ENCODE measurements around the gene CLIC5. TPM values are rescaled to one million over a fixed set of nuclear protein-coding genes. Genes with fewer than 3 reads are reported as not detected.

CLIC5 gene
- total RNA-seq, 1 donor from 2014 or later, result 1.3 TPM

- no peak for DNase-seq (ENCODE audit: low spot score)
- no peak overlapping the region for H3K27ac Mint-ChIP-seq
- H3K36me3 Mint-ChIP-seq (ENCODE audit: low read depth), result no peaks in the 10 kb centered on the region
- intact Hi-C loops (cut with micrococcal nuclease), result no loop called here
- H3K4me3 Mint-ChIP-seq, result no peak overlapping the region
- no peaks in the 10 kb centered on the region for H3K9me3 Mint-ChIP-seq
- peaks cover 4% of the 10 kb centered on the region for H3K27me3 Mint-ChIP-seq (ENCODE audit: insufficient read depth)
- H3K4me1 Mint-ChIP-seq (ENCODE audit: low read depth), result no peaks in the 10 kb centered on the region
Observed at GRCh38 chr6:45880159-45880558, 135.5 kb downstream of the CLIC5 start.

GRCh38 chr6:45877970-45878590 is 137.6 kb downstream of the CLIC5 start:
- intact Hi-C loops (cut with micrococcal nuclease), result no loop called here
- no peaks in the 10 kb centered on the region for H3K4me1 Mint-ChIP-seq (ENCODE audit: low read depth)
- no peak overlapping the region for H3K4me3 Mint-ChIP-seq
- H3K27me3 Mint-ChIP-seq (ENCODE audit: insufficient read depth), result peaks cover 2% of the 10 kb centered on the region
- H3K9me3 Mint-ChIP-seq, result no peaks in the 10 kb centered on the region
- no peaks in the 10 kb centered on the region for H3K36me3 Mint-ChIP-seq (ENCODE audit: low read depth)
- DNase-seq (ENCODE audit: low spot score), result no peak
- H3K27ac Mint-ChIP-seq, result no peak overlapping the region

GRCh38 chr6:45872827-45873365 is 142.8 kb downstream of the CLIC5 start:
- peaks cover 11% of the 10 kb centered on the region for H3K27me3 Mint-ChIP-seq (ENCODE audit: insufficient read depth)
- intact Hi-C loops (cut with micrococcal nuclease), result no loop called here

GRCh38 chr6:45870531-45870930 is 145.1 kb downstream of the CLIC5 start:
- H3K36me3 Mint-ChIP-seq (ENCODE audit: low read depth), result no peaks in the 10 kb centered on the region
- intact Hi-C loops (cut with micrococcal nuclease), result no loop called here

More at GRCh38 chr6:45872827-45873365, 142.8 kb downstream of the CLIC5 start:
- Mint-ChIP-seq H3K27ac (no peak overlapping the region), H3K9me3 (no peaks in the 10 kb centered on the region), H3K36me3 (ENCODE audit: low read depth) (no peaks in the 10 kb centered on the region), H3K4me3 (no peak overlapping the region), H3K4me1 (ENCODE audit: low read depth) (no peaks in the 10 kb centered on the region)
- DNase-seq (ENCODE audit: low spot score), result no peak

GRCh38 chr6:45864651-45865050 is 151.0 kb downstream of the CLIC5 start:
- peaks cover 14% of the 10 kb centered on the region for H3K27me3 Mint-ChIP-seq (ENCODE audit: insufficient read depth)
- intact Hi-C loops (cut with micrococcal nuclease), result no loop called here
- H3K27ac Mint-ChIP-seq, result no peak overlapping the region
- H3K36me3 Mint-ChIP-seq (ENCODE audit: low read depth), result peaks cover 2% of the 10 kb centered on the region
- no peak for DNase-seq (ENCODE audit: low spot score)
- no peaks in the 10 kb centered on the region for H3K9me3 Mint-ChIP-seq
- no peak overlapping the region for H3K4me3 Mint-ChIP-seq
- H3K4me1 Mint-ChIP-seq (ENCODE audit: low read depth), result no peaks in the 10 kb centered on the region

More at GRCh38 chr6:45870531-45870930, 145.1 kb downstream of the CLIC5 start:
- no peak for DNase-seq (ENCODE audit: low spot score)
- H3K27me3 Mint-ChIP-seq (ENCODE audit: insufficient read depth), result peaks cover 19% of the 10 kb centered on the region
- no peak overlapping the region for H3K27ac Mint-ChIP-seq
- no peaks in the 10 kb centered on the region for H3K9me3 Mint-ChIP-seq
- no peak overlapping the region for H3K4me3 Mint-ChIP-seq
- H3K4me1 Mint-ChIP-seq (ENCODE audit: low read depth), result no peaks in the 10 kb centered on the region

GRCh38 chr6:45858691-45859090 is 157.0 kb downstream of the CLIC5 start:
- no peaks in the 10 kb centered on the region for H3K4me1 Mint-ChIP-seq (ENCODE audit: low read depth)
- no peak for DNase-seq (ENCODE audit: low spot score)
- H3K36me3 Mint-ChIP-seq (ENCODE audit: low read depth), result peaks cover 2% of the 10 kb centered on the region
- H3K27ac Mint-ChIP-seq, result no peak overlapping the region
- intact Hi-C loops (cut with micrococcal nuclease), result no loop called here
- no peaks in the 10 kb centered on the region for H3K9me3 Mint-ChIP-seq
- no peak overlapping the region for H3K4me3 Mint-ChIP-seq
- peaks cover 14% of the 10 kb centered on the region for H3K27me3 Mint-ChIP-seq (ENCODE audit: insufficient read depth)

GRCh38 chr6:45857827-45858226 is 157.8 kb downstream of the CLIC5 start:
- Mint-ChIP-seq H3K9me3 (no peaks in the 10 kb centered on the region), H3K36me3 (ENCODE audit: low read depth) (peaks cover 2% of the 10 kb centered on the region), H3K27me3 (ENCODE audit: insufficient read depth) (peaks cover 14% of the 10 kb centered on the region), H3K4me1 (ENCODE audit: low read depth) (no peaks in the 10 kb centered on the region), H3K27ac (no peak overlapping the region), H3K4me3 (no peak overlapping the region)
- no peak for DNase-seq (ENCODE audit: low spot score)
- intact Hi-C loops (cut with micrococcal nuclease), result no loop called here

GRCh38 chr6:45855642-45856394 is 159.8 kb downstream of the CLIC5 start:
- no peak for DNase-seq (ENCODE audit: low spot score)
- no peak overlapping the region for H3K4me3 Mint-ChIP-seq
- H3K27ac Mint-ChIP-seq, result no peak overlapping the region
- no peaks in the 10 kb centered on the region for H3K9me3 Mint-ChIP-seq
- peaks cover 10% of the 10 kb centered on the region for H3K27me3 Mint-ChIP-seq (ENCODE audit: insufficient read depth)
- no peaks in the 10 kb centered on the region for H3K36me3 Mint-ChIP-seq (ENCODE audit: low read depth)
- intact Hi-C loops (cut with micrococcal nuclease), result no loop called here
- no peaks in the 10 kb centered on the region for H3K4me1 Mint-ChIP-seq (ENCODE audit: low read depth)

- H3K4me1 Mint-ChIP-seq (ENCODE audit: low read depth), result no peaks in the 10 kb centered on the region
- no peak overlapping the region for H3K4me3 Mint-ChIP-seq
- peaks cover 9% of the 10 kb centered on the region for H3K27me3 Mint-ChIP-seq (ENCODE audit: insufficient read depth)
- intact Hi-C loops (cut with micrococcal nuclease), result no loop called here
- no peaks in the 10 kb centered on the region for H3K9me3 Mint-ChIP-seq
- H3K27ac Mint-ChIP-seq, result no peak overlapping the region
- no peak for DNase-seq (ENCODE audit: low spot score)
- H3K36me3 Mint-ChIP-seq (ENCODE audit: low read depth), result no peaks in the 10 kb centered on the region
Observed at GRCh38 chr6:45854149-45854742, 161.4 kb downstream of the CLIC5 start.

- Mint-ChIP-seq H3K36me3 (ENCODE audit: low read depth) (no peaks in the 10 kb centered on the region), H3K9me3 (no peaks in the 10 kb centered on the region), H3K27me3 (ENCODE audit: insufficient read depth) (no peaks in the 10 kb centered on the region), H3K27ac (no peak overlapping the region), H3K4me1 (ENCODE audit: low read depth) (no peaks in the 10 kb centered on the region), H3K4me3 (no peak overlapping the region)
- DNase-seq (ENCODE audit: low spot score), result no peak
- intact Hi-C loops (cut with micrococcal nuclease), result no loop called here
Observed at GRCh38 chr6:45851034-45851400, 164.6 kb downstream of the CLIC5 start.

DNA sequence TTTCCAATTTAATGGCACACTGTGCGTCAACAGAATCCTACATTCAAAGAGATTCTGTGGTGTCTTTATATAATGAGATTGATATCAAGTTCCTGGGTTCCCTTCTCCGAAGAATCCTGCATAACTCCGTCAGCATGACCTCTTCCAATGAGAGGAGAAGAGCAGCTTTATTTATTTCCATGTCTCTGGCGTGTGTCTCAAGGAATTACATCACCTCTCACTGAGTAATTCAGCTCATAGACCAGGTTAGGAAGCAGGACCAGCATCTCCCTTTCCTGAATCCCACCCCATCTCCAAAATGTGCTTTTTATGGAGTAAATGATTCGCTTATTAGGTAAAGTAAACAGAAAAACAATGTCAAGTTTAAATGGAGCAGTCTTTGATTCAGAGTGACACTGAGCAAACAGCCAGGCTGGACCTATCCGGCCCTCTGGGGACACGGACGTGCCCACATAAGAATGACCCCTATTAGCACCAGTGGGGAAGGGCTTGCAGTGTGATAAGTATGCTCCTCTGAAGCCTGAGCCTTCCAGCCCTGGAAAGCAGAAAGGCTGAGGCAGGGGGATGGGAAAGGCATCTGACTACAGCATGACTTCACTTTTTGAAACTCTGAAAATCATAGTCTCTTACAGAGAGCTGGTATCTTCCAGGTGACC is 165.2 kb downstream of the CLIC5 start:
- Mint-ChIP-seq H3K4me3 (no peak overlapping the region), H3K27me3 (ENCODE audit: insufficient read depth) (no peaks in the 10 kb centered on the region), H3K4me1 (ENCODE audit: low read depth) (no peaks in the 10 kb centered on the region), H3K9me3 (no peaks in the 10 kb centered on the region), H3K36me3 (ENCODE audit: low read depth) (peaks cover 2% of the 10 kb centered on the region), H3K27ac (no peak overlapping the region)
- no peak for DNase-seq (ENCODE audit: low spot score)
- intact Hi-C loops (cut with micrococcal nuclease), result no loop called here

DNA sequence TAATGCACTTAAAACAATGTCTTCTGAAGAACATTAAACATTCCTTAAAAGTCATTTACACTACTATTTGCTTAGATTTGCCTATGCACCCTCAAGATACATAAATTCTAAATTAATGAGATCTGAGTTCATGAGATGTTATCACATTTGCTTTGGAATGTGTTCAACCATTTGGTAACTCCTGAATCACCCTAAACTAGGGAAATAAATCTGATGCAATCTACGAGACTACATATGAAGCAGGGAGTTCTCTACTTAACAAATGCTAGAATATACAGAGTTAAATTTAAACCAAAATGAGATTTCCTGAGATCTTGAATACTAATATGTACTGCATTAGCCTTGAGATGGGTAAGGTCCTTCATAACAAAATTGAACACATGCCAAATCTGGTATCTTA is 170.1 kb downstream of the CLIC5 start:
- peaks cover 3% of the 10 kb centered on the region for H3K27me3 Mint-ChIP-seq (ENCODE audit: insufficient read depth)
- no peaks in the 10 kb centered on the region for H3K4me1 Mint-ChIP-seq (ENCODE audit: low read depth)
- peaks cover 2% of the 10 kb centered on the region for H3K36me3 Mint-ChIP-seq (ENCODE audit: low read depth)
- no peak overlapping the region for H3K4me3 Mint-ChIP-seq
- no peaks in the 10 kb centered on the region for H3K9me3 Mint-ChIP-seq
- no peak overlapping the region for H3K27ac Mint-ChIP-seq
- DNase-seq (ENCODE audit: low spot score), result no peak
- intact Hi-C loops (cut with micrococcal nuclease), result no loop called here

DNA sequence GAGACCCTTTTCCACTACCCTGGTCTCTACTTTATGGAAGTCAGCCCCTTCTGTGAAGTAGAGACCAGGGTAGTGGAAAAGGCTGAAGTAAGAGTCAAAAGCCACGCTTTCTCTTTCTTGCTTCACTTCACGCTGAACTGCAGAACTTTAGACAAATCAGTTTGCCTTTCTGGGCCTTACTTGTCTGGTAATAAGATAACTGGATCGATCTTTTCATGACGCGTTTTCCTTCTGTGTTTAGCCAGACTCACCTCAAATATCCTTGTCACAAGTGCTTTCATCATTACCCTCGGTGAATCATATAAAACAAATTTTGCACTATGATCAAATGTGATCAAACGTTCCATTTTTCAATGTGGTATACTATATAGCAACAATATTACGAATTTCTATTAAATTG is 170.7 kb downstream of the CLIC5 start:
- H3K4me3 Mint-ChIP-seq, result no peak overlapping the region
- intact Hi-C loops (cut with micrococcal nuclease), result no loop called here
- DNase-seq (ENCODE audit: low spot score), result no peak
- no peaks in the 10 kb centered on the region for H3K9me3 Mint-ChIP-seq
- H3K4me1 Mint-ChIP-seq (ENCODE audit: low read depth), result no peaks in the 10 kb centered on the region
- H3K36me3 Mint-ChIP-seq (ENCODE audit: low read depth), result peaks cover 2% of the 10 kb centered on the region
- peaks cover 3% of the 10 kb centered on the region for H3K27me3 Mint-ChIP-seq (ENCODE audit: insufficient read depth)
- H3K27ac Mint-ChIP-seq, result no peak overlapping the region
